Measurements from ENCODE around the gene AHRR.

DNA sequence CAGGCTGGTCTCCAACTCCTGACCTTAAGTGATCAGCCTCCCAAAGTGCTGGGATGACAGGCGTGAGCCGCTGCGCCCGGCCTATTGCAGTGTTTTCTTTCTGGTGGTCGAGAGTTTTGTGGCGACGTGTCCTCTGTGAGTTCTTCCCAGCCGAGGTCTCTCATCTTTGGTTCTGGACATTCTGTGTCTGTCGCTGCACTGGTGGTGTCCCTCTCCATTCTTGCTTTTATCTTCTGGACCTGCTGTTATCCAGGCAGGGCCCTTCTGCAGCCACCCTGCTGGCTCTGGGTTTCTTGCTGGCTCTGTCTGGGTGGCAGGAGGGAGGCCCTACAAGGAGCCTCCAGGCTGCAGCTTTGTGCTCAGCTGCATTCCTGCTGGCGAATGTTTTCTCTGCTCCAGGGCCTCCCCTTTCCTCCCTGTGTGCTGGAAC is 72.3 kb downstream of the AHRR start:
- TF ChIP-seq, protein P1, sequence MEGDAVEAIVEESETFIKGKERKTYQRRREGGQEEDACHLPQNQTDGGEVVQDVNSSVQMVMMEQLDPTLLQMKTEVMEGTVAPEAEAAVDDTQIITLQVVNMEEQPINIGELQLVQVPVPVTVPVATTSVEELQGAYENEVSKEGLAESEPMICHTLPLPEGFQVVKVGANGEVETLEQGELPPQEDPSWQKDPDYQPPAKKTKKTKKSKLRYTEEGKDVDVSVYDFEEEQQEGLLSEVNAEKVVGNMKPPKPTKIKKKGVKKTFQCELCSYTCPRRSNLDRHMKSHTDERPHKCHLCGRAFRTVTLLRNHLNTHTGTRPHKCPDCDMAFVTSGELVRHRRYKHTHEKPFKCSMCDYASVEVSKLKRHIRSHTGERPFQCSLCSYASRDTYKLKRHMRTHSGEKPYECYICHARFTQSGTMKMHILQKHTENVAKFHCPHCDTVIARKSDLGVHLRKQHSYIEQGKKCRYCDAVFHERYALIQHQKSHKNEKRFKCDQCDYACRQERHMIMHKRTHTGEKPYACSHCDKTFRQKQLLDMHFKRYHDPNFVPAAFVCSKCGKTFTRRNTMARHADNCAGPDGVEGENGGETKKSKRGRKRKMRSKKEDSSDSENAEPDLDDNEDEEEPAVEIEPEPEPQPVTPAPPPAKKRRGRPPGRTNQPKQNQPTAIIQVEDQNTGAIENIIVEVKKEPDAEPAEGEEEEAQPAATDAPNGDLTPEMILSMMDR (IDR thresholded peaks at IDR 0.05), result no peak
- TF ChIP-seq EP300 (IDR thresholded peaks at IDR 0.05) (no peak), POLR2A (IDR thresholded peaks at IDR 0.05) (no peak)

Measured in sigmoid colon (tissue), 4 donors.